Hematopoietic multipotent progenitor cell treated with erythropoietin and hydrocortisone succinate and interleukin-3 and kit ligand, for 8 days (in vitro differentiated cells): ENCODE measurements around the gene CLIP4.

Source experiments
- DNase-seq: peaks from one replicate; pipeline ENCODE4 v3.0.0-alpha.2; 2015

Gene CLIP4

GRCh38 chr2:29223851-29224692 lies 108.9 kb downstream of the CLIP4 start:
- peak; percentile 11 for DNase-seq

DNA sequence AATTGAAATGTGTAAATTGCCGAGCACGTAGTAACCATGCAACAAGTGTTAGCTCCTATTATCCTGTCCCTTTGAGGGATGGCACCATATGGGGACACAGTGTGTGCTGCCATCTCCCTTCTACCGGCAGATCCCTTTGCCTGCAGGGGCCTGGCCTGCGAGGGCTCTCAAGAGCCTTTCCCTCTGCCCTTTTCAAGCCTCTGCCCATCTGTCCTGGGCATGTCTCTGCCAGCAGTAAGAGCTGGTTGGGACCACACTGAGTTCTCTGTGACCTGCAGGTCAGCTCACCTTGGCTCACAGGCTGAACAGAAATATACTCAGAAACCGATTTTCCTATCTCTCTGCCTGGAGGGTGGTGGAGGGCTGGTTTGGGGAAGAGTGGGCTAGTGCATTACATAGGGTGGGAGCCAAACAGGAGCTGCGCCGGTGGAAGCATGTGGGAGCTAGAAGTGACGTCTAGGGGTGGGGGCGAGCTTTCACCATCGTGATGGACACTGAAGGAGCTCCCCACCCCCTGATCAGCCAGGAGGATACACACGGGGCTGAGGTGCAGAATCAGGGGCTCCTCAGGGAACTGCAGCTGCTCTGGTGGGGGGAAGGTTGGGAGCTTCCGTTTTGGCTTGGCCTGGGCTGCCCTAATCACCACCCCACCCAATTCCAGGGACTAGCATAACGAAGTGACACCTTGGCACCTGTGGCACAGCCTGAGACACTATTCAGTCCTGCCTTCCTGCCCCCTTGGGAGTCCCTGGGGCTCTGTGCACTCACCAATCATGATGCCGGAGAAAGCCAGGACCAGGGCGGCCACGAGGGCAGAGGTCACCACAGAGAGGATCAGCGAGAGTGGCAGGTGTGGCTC lies 109.7 kb downstream of the CLIP4 start:
- DNase-seq = no peak

DNA sequence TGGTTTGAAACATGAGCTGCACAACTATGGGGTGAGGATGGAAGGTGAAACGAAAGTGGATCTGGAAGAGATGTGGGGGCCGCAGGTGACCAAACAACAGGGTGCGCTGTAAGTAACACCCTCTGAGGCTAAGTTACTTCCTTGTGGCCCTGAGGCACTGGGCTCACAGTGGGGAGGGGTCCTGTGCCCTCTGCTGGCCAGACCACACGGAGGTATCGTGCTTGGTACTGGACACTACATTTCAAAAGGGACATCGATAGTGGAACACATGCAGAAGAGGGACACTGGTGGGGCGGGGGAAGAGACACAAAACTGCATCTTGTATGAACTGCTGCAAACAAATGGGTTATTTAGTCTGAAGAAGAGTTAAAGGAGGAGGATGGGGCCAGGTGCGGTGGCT lies 110.6 kb downstream of the CLIP4 start:
- DNase-seq = no peak

- no peak for DNase-seq
Measured at GRCh38 chr2:29226375-29226774, 111.2 kb downstream of the CLIP4 start.

DNA sequence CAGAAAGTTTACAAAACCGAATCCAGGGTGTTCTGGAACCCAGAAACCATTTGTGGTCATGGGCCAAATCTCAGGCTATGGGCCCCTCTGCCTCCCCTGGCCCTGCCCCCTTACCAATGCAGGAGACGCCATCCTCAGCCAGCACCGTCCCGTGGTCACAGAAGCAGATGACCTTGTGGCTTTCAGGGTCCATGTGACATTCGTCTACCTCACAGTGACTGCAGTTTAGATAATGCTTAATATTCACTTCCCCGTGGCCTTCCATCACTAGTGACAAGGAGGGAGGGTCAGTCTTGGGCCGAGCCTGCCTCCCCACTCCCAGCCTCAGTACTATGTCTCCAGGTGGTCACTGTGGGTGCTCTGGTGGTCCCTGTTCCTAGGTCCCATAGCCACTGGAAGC lies 111.6 kb downstream of the CLIP4 start:
- DNase-seq = no peak

DNA sequence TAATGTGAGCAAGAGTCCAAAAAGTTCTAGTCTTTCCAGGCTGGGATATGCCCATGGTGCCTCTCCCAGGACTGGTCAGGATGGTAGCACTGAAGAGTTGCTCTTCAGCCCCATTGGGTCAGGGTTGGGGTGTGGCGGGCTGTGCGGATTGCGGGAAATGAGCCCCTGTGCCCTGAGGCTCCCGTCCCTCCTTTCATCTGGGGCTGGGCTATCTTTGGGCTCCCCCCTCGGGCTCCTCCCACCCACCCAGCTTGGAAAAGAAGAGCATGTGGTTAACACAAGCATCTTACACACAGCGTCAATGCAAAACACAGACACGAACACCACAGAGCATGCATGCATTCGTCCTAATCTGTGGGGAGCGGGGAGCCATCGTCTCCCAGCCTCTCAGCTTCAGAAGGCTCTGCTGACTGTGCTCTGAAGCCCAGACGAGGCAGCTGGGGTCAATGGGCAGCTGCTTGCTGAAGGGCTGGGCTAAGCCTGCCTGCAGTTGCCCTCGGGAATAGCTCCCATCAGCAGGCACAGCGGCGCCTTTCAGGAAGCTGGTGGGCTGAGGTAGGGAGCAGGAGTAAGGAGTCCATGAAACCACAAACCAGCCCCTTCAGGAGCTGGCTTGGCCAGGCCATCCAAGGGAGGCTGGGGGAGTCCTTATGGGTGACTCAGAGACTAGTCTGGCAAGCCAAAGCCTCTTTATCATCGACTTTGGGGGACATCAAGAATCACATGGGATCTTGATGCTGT lies 112.9 kb downstream of the CLIP4 start:
- no peak for DNase-seq

DNA sequence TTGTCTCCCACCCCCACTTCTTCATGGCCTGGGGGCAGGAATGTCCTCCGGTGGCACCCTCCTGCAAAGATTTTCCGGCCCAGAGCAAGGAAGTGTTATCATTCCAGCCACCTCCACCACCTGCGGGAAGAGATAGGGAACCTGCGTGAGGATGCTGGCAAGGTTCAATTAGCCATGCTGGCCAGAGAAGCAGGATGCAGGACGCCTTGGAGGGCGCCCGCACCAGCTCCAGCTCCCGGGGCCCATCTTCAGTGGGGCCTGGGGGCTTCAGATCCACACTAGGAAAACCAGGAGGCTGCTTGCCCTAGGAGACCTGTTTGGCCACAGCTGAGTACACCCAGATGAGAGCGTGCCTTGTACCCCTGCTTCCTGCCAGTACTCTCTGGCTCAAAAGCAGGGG lies 113.7 kb downstream of the CLIP4 start:
- no peak for DNase-seq

DNA sequence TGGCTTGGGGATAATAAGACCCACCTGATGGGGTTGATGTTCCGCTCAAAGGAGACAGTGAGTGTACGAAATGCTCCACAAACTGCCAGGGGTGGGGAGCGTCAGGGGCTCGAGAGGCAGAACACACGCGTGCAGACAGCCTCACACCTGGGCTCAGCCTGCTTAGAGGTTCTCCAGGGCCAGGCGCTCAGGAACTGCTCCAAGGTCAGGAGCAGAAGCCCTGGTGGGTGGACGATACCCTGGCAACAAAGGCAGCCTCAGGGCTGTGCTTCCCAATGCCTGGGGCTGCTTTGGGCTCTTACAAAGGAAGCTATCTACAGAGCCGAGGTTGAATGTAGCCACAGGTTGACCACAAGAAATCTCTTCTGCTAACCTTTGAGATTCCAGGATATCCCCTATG lies 114.4 kb downstream of the CLIP4 start:
- DNase-seq = no peak

- no peak for DNase-seq
Measured at GRCh38 chr2:29232041-29232440, 116.8 kb downstream of the CLIP4 start.

DNA sequence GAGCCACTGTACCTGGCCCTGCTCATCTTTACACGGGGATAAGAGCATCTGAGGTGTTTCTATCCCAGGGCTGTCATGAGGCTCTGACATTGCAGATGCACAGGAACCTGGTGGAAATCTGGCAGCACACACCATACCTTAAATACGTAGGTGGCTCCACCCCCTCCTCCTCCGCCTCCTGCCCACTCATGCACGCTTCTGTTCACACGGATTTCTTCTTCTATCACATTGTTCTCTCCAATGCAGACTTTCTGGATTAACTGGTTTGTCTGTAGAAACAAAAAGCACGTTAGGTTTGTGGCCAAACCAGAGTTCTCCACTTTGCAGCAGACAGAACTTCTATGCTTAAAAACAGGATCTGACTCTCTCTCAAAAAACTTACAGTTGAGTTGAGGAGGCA lies 118.2 kb downstream of the CLIP4 start:
- DNase-seq = no peak

DNA sequence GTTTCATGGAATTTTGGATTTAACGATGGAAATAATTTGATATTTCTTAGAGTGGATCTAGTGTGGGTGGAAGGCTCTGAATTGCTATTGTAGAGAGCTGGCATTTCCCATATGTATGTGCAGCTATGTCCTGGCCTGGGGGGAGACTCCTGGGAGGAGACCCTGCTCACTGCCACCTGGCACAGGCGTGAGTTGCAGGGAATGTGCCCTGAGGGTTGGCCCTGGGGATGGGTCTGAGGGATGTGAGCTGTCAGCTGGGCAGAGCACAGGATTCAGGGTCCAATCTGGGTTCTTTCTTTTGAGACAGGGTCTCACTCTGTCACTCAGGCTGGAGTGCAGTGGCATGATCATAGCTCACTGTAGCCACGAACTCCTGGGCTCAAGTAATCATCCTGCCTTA lies 120.2 kb downstream of the CLIP4 start:
- DNase-seq = no peak

- no peak for DNase-seq
Measured at GRCh38 chr2:29236074-29236473, 120.9 kb downstream of the CLIP4 start.

- DNase-seq = peak; percentile 17
Measured at GRCh38 chr2:29238497-29238896, 123.3 kb downstream of the CLIP4 start.
